WTC11 (cell line): ENCODE measurements around the gene ASF1A. TPM values are rescaled to one million over a fixed set of nuclear protein-coding genes. Genes with fewer than 3 reads are reported as not detected.

Experiments used
- ATAC-seq: fragments of 200-7000 bp; cut with Tn5 transposase; 2 replicates; pipeline ENCODE4 v1.10.0; 2021; ENCODE audit warnings: mild to moderate bottlenecking, moderate library complexity
- CTCF ChIA-PET: fragments of 300-600 bp; sonication (Branson Sonifier 250); formaldehyde crosslinking; loops from one replicate; lab custom pipeline; 2021; ENCODE audit warnings: antibody characterized with exemption; lab: Charles Lee
- POLR2A ChIA-PET: fragments of 350-600 bp; sonication (Branson Sonifier 250); formaldehyde crosslinking; loops from one replicate; lab custom pipeline; 2021; ENCODE audit warnings: antibody characterized with exemption; lab: Charles Lee
- DNase-seq: peaks from one replicate; pipeline ENCODE4 v3.0.0; 2021; ENCODE audit warnings: low spot score
- H3K27ac Mint-ChIP-seq: 2 replicates; pipeline ENCODE4 v1.8.0; 2021; ENCODE audit warnings: mixed read lengths
- H3K27me3 Mint-ChIP-seq: 2 replicates; pipeline ENCODE4 v1.8.0; 2021; ENCODE audit warnings: low read depth, mild to moderate bottlenecking, moderate library complexity, mixed read lengths
- H3K36me3 Mint-ChIP-seq: 2 replicates; pipeline ENCODE4 v1.8.0; 2021; ENCODE audit warnings: mixed read lengths
- H3K4me1 Mint-ChIP-seq: 2 replicates; pipeline ENCODE4 v1.8.0; 2022; ENCODE audit warnings: mixed read lengths
- H3K4me3 Mint-ChIP-seq: 2 replicates; pipeline ENCODE4 v1.8.0; 2021; ENCODE audit warnings: mild to moderate bottlenecking, moderate library complexity, mixed read lengths
- H3K9me3 Mint-ChIP-seq: 2 replicates; pipeline ENCODE4 v1.8.0; 2021; ENCODE audit warnings: mixed read lengths
- ESRRA ChIP-seq: sonication (generic); formaldehyde crosslinking; IDR thresholded peaks from 2 replicates; pipeline ENCODE4 v1.8.1; 2022; ENCODE audit warnings: mild to moderate bottlenecking, missing genetic modification reagents, borderline replicate concordance
- MYBL2 ChIP-seq: sonication (generic); formaldehyde crosslinking; IDR thresholded peaks from 2 replicates; pipeline ENCODE4 v1.8.1; 2023; ENCODE audit warnings: mild to moderate bottlenecking, moderate library complexity, missing genetic modification reagents
- NFE2L1 ChIP-seq: sonication (generic); formaldehyde crosslinking; IDR thresholded peaks from 2 replicates; pipeline ENCODE4 v1.8.1; 2023; ENCODE audit warnings: missing genetic modification reagents
- PRRX2 ChIP-seq: fragments of 250-450 bp; sonication (Bioruptor Pico); IDR thresholded peaks from 2 replicates; pipeline ENCODE4 v1.8.0; 2021; ENCODE audit warnings: mild to moderate bottlenecking
- RORB ChIP-seq: fragments of 250-450 bp; sonication (Bioruptor Pico); IDR thresholded peaks from 2 replicates; pipeline ENCODE4 v1.9.0; 2021; ENCODE audit warnings: mild to moderate bottlenecking
- TCF7 ChIP-seq: sonication (generic); formaldehyde crosslinking; IDR thresholded peaks from 2 replicates; pipeline ENCODE4 v1.8.0; 2022; ENCODE audit warnings: mild to moderate bottlenecking, low read depth, missing genetic modification reagents, moderate library complexity
- ZNF263 ChIP-seq: sonication (generic); formaldehyde crosslinking; IDR thresholded peaks from 2 replicates; pipeline ENCODE4 v1.8.1; 2022; ENCODE audit warnings: low read depth, mild to moderate bottlenecking, moderate library complexity, missing genetic modification reagents
- ZNF317 ChIP-seq: sonication (generic); formaldehyde crosslinking; IDR thresholded peaks from 2 replicates; pipeline ENCODE4 v1.8.1; 2023; ENCODE audit warnings: low read depth, mild to moderate bottlenecking, moderate library complexity, missing genetic modification reagents, borderline replicate concordance
- ZNF396 ChIP-seq: fragments of 250-450 bp; sonication (Bioruptor Pico); IDR thresholded peaks from 2 replicates; pipeline ENCODE4 v1.8.0; 2021; ENCODE audit warnings: mild to moderate bottlenecking, moderate library complexity, borderline replicate concordance
- total RNA-seq: library from RNA; stranded (reverse); gene quantifications from 3 replicates; pipeline ENCODE4 v1.2.3, GENCODE V29; 2021
- TF ChIP-seq, protein P1 (sequence below): sonication (generic); formaldehyde crosslinking; conservative IDR thresholded peaks from 2 replicates; pipeline ENCODE4 v1.8.1; 2023; ENCODE audit warnings: mild to moderate bottlenecking, low read depth, missing genetic modification reagents, moderate library complexity
- TF ChIP-seq, protein P2 (sequence below): sonication (generic); formaldehyde crosslinking; IDR thresholded peaks from 2 replicates; pipeline ENCODE4 v1.8.1; 2022; ENCODE audit warnings: missing genetic modification reagents, borderline replicate concordance
- TF ChIP-seq, protein P3 (sequence below): fragments of 200-600 bp; IDR thresholded peaks from 2 replicates; pipeline ENCODE4 v1.8.0; 2022; ENCODE audit warnings: antibody characterized with exemption
- TF ChIP-seq, protein P4 (sequence below): sonication (generic); formaldehyde crosslinking; IDR thresholded peaks from 2 replicates; pipeline ENCODE4 v1.8.1; 2022; ENCODE audit warnings: low read depth, mild to moderate bottlenecking, moderate library complexity, missing genetic modification reagents, borderline replicate concordance
- TF ChIP-seq, protein P5 (sequence below): fragments of 250-450 bp; sonication (Bioruptor Pico); IDR thresholded peaks from 2 replicates; pipeline ENCODE4 v1.9.0; 2021; ENCODE audit warnings: mild to moderate bottlenecking
- TF ChIP-seq, protein P6 (sequence below): fragments of 250-450 bp; sonication (Bioruptor Pico); IDR thresholded peaks from 2 replicates; pipeline ENCODE4 v1.9.0; 2021; ENCODE audit warnings: mild to moderate bottlenecking
- TF ChIP-seq, protein P7 (sequence below): fragments of 250-450 bp; sonication (Bioruptor Pico); IDR thresholded peaks from 2 replicates; pipeline ENCODE4 v1.9.0; 2021; ENCODE audit warnings: mild to moderate bottlenecking, borderline replicate concordance

ASF1A gene
- total RNA-seq, 1 experiment from 2014 or later = 36.7 TPM

DNA sequence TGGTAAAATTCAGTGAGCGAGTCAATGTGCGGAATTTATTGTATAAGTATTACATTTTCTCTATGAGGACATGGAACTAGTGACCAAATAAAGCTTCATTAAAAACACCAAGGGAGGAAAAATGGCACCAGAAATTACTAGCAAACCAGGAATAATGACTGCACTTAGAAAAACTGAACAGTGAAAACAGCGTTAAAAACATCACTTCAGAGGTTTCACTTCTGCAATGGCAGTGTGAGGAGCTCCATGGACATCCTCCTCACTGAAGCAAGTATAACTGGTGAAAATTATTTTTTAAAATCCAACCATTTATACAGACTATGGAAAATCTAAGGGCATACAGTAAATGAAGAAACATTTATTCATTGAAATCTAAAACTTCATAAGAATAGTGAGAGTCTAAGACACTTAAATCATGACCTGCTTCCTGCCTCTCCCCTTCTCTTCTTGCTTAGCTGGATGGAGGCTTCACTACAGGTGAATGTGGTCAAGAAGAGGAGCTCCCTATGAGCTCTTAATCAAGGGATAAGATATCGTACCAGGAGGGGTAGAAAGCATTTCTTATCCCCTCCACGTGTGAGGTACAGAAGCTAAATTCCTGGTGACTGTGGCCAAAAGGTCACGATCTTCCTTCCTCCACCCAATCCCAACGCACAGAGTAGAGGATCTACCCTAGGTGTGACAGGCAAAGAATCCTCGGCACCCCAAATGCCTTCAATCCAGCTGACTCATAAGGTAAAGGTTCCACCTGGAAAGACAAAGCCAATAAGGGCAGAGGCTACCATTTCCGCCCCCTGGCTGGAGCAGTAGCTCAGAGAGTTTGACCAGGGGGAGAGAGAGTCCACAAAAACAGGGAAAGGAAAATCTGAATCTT is 12.3 kb upstream of the ASF1A start:
- H3K4me3 Mint-ChIP-seq = no peak overlapping the region
- H3K36me3 Mint-ChIP-seq = no peaks in the 10 kb centered on the region
- POLR2A ChIA-PET = interaction anchor here (3.5 kb wide), 1 partner anchor 12 kb away, joined by 20 read pairs; the partner anchor contains the start of gene ASF1A
- TF ChIP-seq, protein P1, sequence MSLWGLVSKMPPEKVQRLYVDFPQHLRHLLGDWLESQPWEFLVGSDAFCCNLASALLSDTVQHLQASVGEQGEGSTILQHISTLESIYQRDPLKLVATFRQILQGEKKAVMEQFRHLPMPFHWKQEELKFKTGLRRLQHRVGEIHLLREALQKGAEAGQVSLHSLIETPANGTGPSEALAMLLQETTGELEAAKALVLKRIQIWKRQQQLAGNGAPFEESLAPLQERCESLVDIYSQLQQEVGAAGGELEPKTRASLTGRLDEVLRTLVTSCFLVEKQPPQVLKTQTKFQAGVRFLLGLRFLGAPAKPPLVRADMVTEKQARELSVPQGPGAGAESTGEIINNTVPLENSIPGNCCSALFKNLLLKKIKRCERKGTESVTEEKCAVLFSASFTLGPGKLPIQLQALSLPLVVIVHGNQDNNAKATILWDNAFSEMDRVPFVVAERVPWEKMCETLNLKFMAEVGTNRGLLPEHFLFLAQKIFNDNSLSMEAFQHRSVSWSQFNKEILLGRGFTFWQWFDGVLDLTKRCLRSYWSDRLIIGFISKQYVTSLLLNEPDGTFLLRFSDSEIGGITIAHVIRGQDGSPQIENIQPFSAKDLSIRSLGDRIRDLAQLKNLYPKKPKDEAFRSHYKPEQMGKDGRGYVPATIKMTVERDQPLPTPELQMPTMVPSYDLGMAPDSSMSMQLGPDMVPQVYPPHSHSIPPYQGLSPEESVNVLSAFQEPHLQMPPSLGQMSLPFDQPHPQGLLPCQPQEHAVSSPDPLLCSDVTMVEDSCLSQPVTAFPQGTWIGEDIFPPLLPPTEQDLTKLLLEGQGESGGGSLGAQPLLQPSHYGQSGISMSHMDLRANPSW = no peak
- TF ChIP-seq, all 79 proteins: peak for 0
- no peak for DNase-seq
- Mint-ChIP-seq H3K4me1 (peaks cover 27% of the 10 kb centered on the region), H3K27me3 (no peaks in the 10 kb centered on the region), H3K27ac (0 out of 2 replicates have a peak overlapping the region, but pooled peaks have one; percentile 46), H3K9me3 (peaks cover 4% of the 10 kb centered on the region; the same call in 1 of the 2 replicates)
- CTCF ChIA-PET = interaction anchor here (0.9 to 2.6 kb wide), 9 partner anchors 8 to 229 kb away, joined by 3 to 12 read pairs (median 6); partner anchors contain the start of gene ASF1A
- ATAC-seq = peak; percentile 73

DNA sequence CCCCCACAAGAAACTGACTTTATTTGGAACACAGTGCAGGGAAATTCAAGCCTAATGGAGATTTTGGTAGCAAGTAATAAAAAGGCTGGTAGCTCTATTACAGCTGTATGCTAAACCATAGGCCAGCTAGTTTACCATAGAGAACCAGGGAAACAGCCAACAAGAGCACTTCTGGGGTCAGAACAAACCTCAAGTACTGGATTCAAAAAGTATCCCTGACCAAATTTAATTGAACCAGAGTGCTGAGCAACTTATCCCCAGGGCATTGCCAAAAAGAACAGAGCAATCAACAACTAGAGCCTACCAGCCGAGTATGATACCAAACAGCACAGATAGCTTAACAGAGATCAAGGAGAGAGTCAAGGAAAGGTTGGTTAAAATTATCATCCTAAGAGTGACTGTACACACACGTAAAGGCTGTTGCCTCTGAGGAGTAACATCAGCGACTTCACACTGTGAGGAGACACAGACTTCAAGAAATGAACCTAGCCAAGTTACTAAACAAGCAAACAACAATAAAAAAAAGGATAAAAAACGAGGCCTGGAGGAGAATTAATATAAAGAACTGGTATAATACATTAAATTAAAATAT is 11.5 kb upstream of the ASF1A start:
- ATAC-seq (peak; percentile 46), DNase-seq (no peak)
- peak overlapping the region; percentile 86 for H3K27ac Mint-ChIP-seq
- H3K4me3 Mint-ChIP-seq = no peak overlapping the region
- POLR2A ChIA-PET = interaction anchor here (3.5 kb wide), 1 partner anchor 12 kb away, joined by 20 read pairs; the partner anchor contains the start of gene ASF1A
- CTCF ChIA-PET = interaction anchor here (0.6 to 2.6 kb wide), 10 partner anchors 9 to 228 kb away, joined by 3 to 12 read pairs (median 6); partner anchors contain the start of gene ASF1A
- no peaks in the 10 kb centered on the region for H3K36me3 Mint-ChIP-seq
- peaks cover 27% of the 10 kb centered on the region for H3K4me1 Mint-ChIP-seq
- H3K27me3 Mint-ChIP-seq = no peaks in the 10 kb centered on the region
- peaks cover 4% of the 10 kb centered on the region; the same call in 1 of the 2 replicates for H3K9me3 Mint-ChIP-seq
- TF ChIP-seq, protein P2, sequence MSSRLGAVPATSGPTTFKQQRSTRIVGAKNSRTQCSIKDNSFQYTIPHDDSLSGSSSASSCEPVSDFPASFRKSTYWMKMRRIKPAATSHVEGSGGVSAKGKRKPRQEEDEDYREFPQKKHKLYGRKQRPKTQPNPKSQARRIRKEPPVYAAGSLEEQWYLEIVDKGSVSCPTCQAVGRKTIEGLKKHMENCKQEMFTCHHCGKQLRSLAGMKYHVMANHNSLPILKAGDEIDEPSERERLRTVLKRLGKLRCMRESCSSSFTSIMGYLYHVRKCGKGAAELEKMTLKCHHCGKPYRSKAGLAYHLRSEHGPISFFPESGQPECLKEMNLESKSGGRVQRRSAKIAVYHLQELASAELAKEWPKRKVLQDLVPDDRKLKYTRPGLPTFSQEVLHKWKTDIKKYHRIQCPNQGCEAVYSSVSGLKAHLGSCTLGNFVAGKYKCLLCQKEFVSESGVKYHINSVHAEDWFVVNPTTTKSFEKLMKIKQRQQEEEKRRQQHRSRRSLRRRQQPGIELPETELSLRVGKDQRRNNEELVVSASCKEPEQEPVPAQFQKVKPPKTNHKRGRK (CRISPR knock-in tag) = no peak
- TF ChIP-seq, protein P3, sequence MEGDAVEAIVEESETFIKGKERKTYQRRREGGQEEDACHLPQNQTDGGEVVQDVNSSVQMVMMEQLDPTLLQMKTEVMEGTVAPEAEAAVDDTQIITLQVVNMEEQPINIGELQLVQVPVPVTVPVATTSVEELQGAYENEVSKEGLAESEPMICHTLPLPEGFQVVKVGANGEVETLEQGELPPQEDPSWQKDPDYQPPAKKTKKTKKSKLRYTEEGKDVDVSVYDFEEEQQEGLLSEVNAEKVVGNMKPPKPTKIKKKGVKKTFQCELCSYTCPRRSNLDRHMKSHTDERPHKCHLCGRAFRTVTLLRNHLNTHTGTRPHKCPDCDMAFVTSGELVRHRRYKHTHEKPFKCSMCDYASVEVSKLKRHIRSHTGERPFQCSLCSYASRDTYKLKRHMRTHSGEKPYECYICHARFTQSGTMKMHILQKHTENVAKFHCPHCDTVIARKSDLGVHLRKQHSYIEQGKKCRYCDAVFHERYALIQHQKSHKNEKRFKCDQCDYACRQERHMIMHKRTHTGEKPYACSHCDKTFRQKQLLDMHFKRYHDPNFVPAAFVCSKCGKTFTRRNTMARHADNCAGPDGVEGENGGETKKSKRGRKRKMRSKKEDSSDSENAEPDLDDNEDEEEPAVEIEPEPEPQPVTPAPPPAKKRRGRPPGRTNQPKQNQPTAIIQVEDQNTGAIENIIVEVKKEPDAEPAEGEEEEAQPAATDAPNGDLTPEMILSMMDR = no peak
- TF ChIP-seq ZNF396 (CRISPR knock-in tag) = no peak
- TF ChIP-seq, protein P4, sequence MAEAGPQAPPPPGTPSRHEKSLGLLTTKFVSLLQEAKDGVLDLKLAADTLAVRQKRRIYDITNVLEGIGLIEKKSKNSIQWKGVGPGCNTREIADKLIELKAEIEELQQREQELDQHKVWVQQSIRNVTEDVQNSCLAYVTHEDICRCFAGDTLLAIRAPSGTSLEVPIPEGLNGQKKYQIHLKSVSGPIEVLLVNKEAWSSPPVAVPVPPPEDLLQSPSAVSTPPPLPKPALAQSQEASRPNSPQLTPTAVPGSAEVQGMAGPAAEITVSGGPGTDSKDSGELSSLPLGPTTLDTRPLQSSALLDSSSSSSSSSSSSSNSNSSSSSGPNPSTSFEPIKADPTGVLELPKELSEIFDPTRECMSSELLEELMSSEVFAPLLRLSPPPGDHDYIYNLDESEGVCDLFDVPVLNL = no peak
- no peak for TF ChIP-seq ZNF263
- TF ChIP-seq, protein P5, sequence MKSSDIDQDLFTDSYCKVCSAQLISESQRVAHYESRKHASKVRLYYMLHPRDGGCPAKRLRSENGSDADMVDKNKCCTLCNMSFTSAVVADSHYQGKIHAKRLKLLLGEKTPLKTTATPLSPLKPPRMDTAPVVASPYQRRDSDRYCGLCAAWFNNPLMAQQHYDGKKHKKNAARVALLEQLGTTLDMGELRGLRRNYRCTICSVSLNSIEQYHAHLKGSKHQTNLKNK = no peak
- no peak for TF ChIP-seq MYBL2 (CRISPR knock-in tag)
- TF ChIP-seq, protein P6, sequence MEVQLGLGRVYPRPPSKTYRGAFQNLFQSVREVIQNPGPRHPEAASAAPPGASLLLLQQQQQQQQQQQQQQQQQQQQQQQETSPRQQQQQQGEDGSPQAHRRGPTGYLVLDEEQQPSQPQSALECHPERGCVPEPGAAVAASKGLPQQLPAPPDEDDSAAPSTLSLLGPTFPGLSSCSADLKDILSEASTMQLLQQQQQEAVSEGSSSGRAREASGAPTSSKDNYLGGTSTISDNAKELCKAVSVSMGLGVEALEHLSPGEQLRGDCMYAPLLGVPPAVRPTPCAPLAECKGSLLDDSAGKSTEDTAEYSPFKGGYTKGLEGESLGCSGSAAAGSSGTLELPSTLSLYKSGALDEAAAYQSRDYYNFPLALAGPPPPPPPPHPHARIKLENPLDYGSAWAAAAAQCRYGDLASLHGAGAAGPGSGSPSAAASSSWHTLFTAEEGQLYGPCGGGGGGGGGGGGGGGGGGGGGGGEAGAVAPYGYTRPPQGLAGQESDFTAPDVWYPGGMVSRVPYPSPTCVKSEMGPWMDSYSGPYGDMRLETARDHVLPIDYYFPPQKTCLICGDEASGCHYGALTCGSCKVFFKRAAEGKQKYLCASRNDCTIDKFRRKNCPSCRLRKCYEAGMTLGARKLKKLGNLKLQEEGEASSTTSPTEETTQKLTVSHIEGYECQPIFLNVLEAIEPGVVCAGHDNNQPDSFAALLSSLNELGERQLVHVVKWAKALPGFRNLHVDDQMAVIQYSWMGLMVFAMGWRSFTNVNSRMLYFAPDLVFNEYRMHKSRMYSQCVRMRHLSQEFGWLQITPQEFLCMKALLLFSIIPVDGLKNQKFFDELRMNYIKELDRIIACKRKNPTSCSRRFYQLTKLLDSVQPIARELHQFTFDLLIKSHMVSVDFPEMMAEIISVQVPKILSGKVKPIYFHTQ (CRISPR knock-in tag) = no peak
- TF ChIP-seq NFE2L1 = no peak
- TF ChIP-seq TCF7 (CRISPR knock-in tag) = no peak
- no peak for TF ChIP-seq ESRRA (CRISPR knock-in tag)
- no peak for TF ChIP-seq RORB (CRISPR knock-in tag)
- TF ChIP-seq PRRX2 = no peak
- no peak for TF ChIP-seq ZNF317 (CRISPR knock-in tag)
- TF ChIP-seq, protein P7, sequence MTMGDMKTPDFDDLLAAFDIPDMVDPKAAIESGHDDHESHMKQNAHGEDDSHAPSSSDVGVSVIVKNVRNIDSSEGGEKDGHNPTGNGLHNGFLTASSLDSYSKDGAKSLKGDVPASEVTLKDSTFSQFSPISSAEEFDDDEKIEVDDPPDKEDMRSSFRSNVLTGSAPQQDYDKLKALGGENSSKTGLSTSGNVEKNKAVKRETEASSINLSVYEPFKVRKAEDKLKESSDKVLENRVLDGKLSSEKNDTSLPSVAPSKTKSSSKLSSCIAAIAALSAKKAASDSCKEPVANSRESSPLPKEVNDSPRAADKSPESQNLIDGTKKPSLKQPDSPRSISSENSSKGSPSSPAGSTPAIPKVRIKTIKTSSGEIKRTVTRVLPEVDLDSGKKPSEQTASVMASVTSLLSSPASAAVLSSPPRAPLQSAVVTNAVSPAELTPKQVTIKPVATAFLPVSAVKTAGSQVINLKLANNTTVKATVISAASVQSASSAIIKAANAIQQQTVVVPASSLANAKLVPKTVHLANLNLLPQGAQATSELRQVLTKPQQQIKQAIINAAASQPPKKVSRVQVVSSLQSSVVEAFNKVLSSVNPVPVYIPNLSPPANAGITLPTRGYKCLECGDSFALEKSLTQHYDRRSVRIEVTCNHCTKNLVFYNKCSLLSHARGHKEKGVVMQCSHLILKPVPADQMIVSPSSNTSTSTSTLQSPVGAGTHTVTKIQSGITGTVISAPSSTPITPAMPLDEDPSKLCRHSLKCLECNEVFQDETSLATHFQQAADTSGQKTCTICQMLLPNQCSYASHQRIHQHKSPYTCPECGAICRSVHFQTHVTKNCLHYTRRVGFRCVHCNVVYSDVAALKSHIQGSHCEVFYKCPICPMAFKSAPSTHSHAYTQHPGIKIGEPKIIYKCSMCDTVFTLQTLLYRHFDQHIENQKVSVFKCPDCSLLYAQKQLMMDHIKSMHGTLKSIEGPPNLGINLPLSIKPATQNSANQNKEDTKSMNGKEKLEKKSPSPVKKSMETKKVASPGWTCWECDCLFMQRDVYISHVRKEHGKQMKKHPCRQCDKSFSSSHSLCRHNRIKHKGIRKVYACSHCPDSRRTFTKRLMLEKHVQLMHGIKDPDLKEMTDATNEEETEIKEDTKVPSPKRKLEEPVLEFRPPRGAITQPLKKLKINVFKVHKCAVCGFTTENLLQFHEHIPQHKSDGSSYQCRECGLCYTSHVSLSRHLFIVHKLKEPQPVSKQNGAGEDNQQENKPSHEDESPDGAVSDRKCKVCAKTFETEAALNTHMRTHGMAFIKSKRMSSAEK (CRISPR knock-in tag) = no peak
